Activated CD4-positive, alpha-beta T cell treated with anti-CD3 and anti-CD28 coated beads, Interleukin-2, Interleukin-4, amounts not matched to agents 100 ng/mL and 50 ng/mL, durations not matched to agents 16 hours and 8 hours (primary cell): ENCODE results near the gene AGPS.
"Not testable (repeated sequence)": the region's sequence is repeated elsewhere in the genome, so short reads cannot be mapped to it uniquely, and the experiment has no call there.

Experiments
- DNase-seq: peaks from one replicate; pipeline ENCODE4 v3.0.0-alpha.2; 2020; ENCODE audit warnings: low spot score

The AGPS gene

GRCh38 chr2:177392373-177393202 lies at the start of gene AGPS:
TSS of gene AGPS (plus strand) at chr2:177392773. CDS start at chr2:177392790, 17 bp downstream.
- DNase-seq = peak; percentile 80

DNA sequence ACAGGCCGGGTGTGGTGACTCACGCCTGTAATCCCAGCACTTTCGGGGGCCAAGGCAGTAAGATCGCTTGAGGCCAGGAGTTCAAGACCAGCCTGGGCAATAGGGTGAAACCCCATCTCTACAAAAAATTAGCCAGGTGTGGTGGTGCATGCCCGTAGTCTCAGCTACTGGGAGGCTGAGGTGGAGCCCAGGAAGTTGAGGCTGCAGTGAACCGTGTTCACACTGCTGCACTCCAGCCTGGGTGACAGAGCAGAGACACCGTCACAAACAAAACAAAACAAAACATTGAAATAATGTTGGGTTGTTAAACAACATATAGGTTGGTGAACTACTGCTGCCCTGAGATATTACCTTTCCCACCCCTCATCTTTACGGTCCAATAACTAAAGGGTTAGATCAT lies 48.8 kb upstream of the AGPS start:
- no peak for DNase-seq

DNA sequence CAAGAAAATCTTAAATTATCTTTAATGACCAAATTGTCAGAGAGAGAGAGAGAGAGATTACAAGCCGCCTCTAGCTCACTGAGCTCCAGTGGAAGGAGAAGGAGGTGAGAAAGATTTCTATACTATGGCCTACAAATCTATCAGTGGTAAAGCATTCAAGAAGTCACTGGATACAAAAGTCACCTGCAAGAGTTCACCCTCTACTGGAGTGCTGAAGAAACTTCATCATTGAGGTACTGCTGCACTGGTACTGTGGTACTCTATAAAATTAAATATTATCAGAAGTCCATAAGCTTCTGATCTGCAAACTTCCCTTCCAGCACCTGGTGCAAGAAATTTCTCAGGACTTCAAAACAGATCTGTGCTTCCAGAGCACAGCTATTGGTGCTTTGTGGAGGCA lies 48.3 kb upstream of the AGPS start:
- DNase-seq = no peak

DNA sequence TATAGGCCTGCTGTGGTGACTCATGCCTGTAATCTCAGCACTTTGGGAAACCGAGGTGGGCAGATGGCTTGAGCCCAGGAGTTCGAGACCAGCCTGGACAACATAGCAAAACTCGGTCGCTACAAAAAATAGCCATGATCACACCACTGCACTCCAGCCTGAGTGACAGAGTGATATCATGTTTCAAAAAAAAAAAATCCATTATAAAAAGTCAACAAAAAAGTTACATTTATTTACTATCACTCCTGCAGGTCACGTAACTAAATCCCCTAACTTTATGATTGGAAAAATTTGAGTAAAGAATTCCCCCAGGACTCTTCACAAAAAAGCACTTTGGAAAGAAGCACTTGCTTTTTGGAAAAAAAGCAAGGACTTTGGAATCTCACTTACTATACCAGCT lies 46.4 kb upstream of the AGPS start:
- no peak for DNase-seq

DNA sequence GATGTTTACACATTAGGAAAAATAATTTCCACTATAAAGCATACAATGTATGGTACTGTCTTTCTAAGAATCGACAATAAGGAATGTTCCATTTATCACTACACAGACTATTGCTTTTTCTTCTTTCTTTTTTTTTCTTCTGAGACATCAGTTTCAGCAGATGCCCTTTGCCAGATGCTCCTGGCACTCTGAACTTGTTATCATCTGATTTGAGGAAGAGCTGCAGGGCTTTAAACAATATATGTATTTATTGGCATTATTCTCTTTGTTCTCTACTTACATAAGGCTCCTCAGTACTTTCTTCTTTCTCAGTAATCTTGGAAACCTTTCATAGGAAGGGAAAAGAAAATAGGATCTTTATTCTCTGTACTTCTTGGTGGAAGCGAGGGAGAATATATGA lies 45.0 kb upstream of the AGPS start:
- DNase-seq = no peak

DNA sequence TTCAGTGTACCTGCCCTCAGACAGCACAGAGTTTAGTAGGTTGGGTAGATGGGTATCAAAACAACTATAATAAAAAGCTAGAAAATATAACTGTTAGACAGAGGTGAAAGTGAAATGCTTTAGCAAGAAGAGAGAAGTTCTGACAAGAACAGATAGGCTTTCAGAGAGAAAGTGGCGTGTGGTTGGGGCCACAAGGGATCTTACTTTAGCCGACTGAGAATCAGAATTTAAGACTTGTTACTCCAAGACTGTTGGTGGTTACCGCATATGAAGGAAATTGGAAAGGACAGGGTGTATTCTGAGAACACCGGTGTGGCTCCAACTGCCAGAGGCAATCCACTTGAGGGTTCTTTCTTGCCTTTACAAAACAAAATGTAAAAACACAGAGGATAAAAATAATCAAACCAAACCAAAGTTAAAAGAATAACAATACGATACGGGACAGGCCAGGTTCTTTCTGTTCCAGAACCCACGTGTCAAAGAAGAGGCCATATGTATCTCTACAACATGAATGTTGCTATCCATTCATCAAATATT lies 44.4 kb upstream of the AGPS start:
- no peak for DNase-seq

GRCh38 chr2:177348733-177349693 lies 43.6 kb upstream of the AGPS start:
- DNase-seq = no peak

- not testable (repeated sequence) for DNase-seq
Measured at GRCh38 chr2:177350624-177351023, 41.9 kb upstream of the AGPS start.

- DNase-seq = not testable (repeated sequence)
Measured at GRCh38 chr2:177351121-177351520, 41.5 kb upstream of the AGPS start.

DNA sequence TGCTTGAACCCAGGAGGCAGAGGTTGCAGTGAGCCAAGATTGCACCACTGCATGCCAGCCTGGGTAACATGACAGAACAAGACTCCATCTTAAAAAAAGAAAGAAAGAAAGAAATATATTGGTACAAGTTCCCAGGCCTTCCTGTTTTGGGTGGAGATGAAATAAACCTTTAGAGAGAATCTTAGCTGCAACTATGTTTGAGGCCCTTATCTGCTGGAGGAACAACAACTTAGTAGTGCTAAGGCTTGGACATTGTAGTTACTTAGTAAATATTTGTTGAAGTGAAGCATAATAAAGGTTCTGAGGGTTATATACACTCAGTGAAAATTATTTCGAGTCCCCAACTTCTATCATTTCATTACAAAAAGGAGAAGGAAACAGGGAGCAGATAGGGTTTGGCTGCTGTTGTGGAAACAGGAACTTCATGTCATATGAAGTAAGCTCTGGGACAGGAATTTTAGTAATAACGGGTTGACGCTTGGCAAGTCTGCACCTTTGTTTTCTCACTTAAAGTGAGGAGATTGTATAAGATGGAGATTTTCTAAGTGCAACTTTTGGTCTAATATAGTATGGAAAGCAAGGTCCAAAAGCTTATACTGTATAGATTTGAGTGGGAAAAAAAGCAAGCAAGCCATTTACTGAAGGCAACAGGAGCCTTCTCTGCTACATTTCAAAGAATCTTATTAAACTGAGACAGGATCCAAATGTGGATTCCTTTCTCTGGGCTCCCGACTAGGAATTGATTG lies 40.0 kb upstream of the AGPS start:
- no peak for DNase-seq

GRCh38 chr2:177353187-177353478 lies 39.4 kb upstream of the AGPS start:
- no peak for DNase-seq

DNA sequence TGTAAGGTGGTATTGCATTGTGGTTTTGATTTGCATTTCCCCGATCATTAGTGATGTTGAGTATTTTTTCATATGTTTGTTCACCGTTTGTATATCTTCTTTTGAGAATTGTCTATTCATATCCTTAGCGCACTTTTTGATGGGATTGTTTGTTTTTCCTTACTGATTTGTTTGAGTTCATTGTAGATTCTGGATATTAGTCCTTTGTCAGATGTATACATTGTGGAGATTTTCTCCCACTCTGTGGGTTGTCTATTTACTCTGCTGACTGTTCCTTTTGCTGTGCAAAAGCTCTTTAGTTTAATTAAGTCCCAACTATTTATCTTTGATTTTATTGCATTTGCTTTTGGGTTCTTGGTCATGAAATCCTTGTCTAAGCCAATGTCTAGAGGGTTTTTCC lies 38.0 kb upstream of the AGPS start:
- not testable (repeated sequence) for DNase-seq

DNA sequence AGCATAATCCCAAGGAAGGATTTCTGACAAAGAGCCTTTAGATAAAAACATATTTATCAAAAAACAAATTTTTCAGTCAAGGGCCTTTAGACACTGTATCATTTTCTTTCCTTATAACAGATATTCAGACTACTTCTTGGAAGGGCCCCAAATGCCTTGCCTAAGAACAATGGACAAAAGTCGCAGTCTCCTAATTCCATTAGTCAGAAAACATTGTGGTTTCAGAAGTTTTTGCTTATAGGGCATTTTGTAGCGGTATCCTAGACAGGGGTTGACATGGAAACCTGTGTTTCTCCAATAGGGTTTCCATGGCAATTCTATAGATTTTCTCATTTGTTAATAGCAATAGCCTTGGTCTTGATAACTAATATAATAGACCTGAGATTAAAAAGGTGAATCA lies 36.7 kb upstream of the AGPS start:
- DNase-seq = no peak

DNA sequence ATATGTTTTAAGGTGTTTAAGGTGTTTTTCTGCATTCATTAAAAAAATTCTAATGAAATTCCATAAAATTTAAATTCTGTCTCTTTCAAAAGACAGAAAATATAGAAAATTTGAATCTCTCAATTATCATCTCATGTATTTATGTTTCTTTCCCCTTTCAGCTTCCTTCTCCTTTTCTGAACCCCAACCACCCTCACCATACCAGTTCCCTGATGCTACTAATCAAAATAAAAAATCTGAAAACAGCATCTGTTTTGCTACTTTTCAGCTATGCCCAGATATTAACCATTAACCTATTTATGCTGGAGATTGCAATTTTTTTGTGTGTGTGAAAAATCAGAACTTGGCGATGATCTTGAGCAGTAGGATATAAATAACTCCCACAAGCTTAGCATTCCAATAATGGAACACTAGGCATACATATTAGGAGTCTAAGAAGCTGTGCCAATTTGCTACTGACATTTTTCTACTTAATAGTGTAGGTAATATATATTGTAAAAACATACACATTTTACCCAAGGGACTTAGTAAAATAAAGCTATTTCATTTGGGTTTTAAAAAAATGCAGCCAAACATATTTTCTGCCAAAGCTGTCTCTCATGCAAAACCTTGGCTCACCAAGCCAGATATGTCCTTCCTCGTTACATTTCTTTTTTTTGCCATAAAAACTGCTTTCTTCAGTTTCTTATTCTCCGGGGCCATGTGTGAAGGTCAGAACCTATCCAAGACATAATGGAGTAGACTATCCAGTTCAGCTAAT lies 32.6 kb upstream of the AGPS start:
- no peak for DNase-seq

DNA sequence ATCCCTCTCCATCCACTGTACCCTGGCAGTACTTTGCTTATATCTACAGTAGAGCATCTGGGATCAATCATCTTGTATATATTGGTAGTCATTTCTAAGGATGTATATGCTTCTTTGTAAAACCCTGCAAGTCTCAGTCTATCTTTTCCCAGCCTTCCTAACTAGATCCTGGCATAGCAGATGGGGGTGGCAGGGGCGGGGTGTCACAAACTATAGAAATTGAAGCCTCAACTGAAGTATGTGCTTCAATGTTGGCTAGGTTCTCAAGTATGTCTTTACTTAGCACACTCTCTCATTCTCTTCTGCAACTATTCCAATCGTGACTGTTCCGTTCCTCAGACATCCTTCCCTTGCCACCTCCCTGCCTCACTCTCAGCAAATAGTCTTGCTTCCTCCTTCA lies 30.1 kb upstream of the AGPS start:
- DNase-seq = no peak

GRCh38 chr2:177363332-177363731 lies 29.2 kb upstream of the AGPS start:
- DNase-seq = no peak

GRCh38 chr2:177365764-177366163 lies 26.8 kb upstream of the AGPS start:
- DNase-seq = not testable (repeated sequence)

DNA sequence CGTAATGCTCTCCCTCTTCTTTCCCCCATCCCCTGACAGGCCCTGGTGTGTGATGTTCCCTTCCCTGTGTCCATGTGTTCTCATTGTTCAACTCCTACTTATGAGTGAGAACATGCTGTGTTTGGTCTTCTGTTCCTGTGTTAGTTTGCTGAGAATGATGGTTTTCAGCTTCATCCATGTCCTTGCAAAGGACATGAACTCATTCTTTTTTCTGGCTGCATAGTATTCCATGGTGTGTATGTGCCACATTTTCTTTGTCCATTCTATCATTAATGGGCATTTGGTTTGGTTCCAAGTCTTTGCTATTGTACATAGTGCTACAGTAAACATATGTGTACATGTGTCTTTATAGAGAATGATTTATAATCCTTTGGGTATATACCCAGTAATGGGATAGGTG lies 24.6 kb upstream of the AGPS start:
- DNase-seq = not testable (repeated sequence)

- DNase-seq = no peak
Measured at GRCh38 chr2:177379354-177379753, 13.2 kb upstream of the AGPS start.

- no peak for DNase-seq
Measured at GRCh38 chr2:177380181-177380580, 12.4 kb upstream of the AGPS start.

- DNase-seq = no peak
Measured at GRCh38 chr2:177383935-177384334, 8.6 kb upstream of the AGPS start.
